GM20000 (cell line): ENCODE results near the gene ZDHHC17.
A peak's percentile ranks its signal among the peaks of the same experiment; 100 is the strongest.

Experiments
- DNase-seq: peaks from one replicate; pipeline ENCODE4 v3.0.0; 2012; ENCODE audit warnings: low spot score
- TF ChIP-seq, protein P1 (sequence below): IDR thresholded peaks from 2 replicates; pipeline ENCODE4 v1.5.1; 2012; ENCODE audit warnings: mild to moderate bottlenecking, control low read depth; ENCODE audit errors: extremely low read depth, missing control alignments

The ZDHHC17 gene

GRCh38 chr12:76878899-76879709 is 115.2 kb downstream of the ZDHHC17 start, which contains the start of gene CSRP2:
Gene CSRP2, minus strand, starts transcription at chr12:76879019. Its CDS starts 12,759 bp downstream, at chr12:76866260.
- DNase-seq, result peak; percentile 92
- TF ChIP-seq, protein P1, sequence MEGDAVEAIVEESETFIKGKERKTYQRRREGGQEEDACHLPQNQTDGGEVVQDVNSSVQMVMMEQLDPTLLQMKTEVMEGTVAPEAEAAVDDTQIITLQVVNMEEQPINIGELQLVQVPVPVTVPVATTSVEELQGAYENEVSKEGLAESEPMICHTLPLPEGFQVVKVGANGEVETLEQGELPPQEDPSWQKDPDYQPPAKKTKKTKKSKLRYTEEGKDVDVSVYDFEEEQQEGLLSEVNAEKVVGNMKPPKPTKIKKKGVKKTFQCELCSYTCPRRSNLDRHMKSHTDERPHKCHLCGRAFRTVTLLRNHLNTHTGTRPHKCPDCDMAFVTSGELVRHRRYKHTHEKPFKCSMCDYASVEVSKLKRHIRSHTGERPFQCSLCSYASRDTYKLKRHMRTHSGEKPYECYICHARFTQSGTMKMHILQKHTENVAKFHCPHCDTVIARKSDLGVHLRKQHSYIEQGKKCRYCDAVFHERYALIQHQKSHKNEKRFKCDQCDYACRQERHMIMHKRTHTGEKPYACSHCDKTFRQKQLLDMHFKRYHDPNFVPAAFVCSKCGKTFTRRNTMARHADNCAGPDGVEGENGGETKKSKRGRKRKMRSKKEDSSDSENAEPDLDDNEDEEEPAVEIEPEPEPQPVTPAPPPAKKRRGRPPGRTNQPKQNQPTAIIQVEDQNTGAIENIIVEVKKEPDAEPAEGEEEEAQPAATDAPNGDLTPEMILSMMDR, result no peak

GRCh38 chr12:76879710-76880518 is 116.0 kb downstream of the ZDHHC17 start:
- TF ChIP-seq, protein P1, result no peak
- no peak for DNase-seq

DNA sequence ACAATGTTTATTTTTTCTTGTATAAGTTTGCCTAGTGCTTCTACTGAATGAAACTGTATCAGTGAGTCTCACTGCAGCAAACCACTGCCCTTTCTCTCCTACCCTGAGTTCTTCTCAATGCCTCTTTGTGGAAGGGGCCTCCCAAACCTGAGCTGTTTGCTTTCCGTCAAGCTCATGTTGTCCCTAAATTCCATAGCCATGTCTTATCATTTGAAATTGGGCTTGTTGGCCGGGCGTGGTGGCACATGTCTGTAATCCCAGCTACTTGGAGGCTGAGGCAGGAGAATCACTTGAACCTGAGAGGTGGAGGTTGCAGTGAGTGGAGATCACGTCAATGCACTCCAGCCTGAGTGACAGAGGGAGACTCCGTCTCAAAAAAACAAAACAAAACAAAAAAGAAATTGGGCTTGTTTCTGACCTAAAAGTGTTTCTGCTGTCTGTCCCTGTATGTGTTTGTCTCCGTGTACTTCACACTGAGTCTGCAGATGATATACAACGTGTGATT is 116.7 kb downstream of the ZDHHC17 start:
- TF ChIP-seq, protein P1, result no peak
- no peak for DNase-seq

DNA sequence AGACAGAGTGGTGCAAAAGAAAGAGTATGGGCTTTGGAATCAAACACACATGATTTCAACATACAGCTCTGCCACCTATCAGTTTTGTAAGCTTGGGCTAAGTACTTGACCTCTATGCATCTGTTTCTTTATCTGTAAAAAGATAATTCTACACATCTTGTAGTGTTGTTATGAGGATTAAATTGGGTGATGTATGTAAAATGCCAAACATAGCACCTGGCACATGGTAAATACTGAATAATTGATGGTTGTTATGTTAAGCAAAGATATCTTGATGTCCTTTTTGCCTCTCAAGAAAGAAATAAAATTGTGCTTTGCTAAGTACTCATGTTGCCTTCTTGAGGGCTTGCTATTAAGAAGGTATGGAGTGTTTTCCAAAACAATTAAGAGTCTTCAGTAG is 117.2 kb downstream of the ZDHHC17 start:
- TF ChIP-seq, protein P1, result no peak
- DNase-seq, result no peak

DNA sequence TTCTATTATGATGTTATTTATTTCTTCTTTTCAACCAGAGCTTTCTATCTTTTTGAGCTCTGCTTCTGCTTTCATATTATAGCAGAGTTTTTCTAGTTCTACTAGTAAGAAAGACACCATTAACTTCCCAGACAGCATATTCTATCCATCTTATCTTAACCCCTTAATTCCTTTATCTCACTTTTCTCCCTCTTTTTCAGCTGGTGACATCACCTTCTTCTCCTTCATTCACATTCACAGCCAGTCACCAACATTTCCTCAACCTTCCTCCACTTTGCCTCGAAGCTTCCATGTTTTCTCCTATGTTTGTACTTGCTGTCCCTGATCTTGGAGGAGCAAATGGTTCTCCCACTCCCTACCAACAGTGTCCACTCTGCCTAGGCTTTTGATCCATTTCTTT is 118.5 kb downstream of the ZDHHC17 start:
- TF ChIP-seq, protein P1, result no peak
- DNase-seq, result no peak

DNA sequence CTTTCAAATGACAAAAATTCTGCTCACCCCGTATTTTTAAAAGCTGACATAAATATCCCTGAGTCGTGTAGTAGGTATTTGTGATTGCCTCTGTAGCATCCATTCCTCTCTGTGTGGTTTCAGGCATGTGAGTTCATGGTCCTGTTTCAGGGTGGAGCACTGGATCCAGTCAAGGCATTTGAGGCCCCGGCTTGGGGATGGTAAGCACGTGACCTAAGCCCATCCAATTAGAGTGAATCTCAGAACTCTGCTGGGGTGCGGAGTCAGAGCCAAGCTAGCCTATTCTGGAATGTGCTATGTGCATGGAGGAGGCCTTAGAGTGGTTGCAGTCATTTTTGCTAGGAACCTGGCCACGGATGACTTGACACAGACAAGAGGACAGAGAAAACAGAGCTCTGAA is 119.2 kb downstream of the ZDHHC17 start:
- TF ChIP-seq, protein P1, result no peak
- DNase-seq, result no peak

GRCh38 chr12:76883811-76884210 is 119.9 kb downstream of the ZDHHC17 start:
- DNase-seq, result no peak
- TF ChIP-seq, protein P1, result no peak
